ENCODE measurements around the gene RHBDL2. TPM values are rescaled to one million over a fixed set of nuclear protein-coding genes. Genes with fewer than 3 reads are reported as not detected.
"Not testable (repeated sequence)": the region's sequence is repeated elsewhere in the genome, so short reads cannot be mapped to it uniquely, and the experiment has no call there.

The RHBDL2 gene
- polyA plus RNA-seq (2012; ENCODE audit: insufficient read depth, insufficient read length, low read depth), result not detected

- no peaks in the 10 kb centered on the region for H3K36me3 ChIP-seq
- H3K4me1 ChIP-seq, result no peaks in the 10 kb centered on the region
- no peaks in the 10 kb centered on the region for H3K9me3 ChIP-seq
- no peak for DNase-seq
- no peaks in the 10 kb centered on the region for H3K27me3 ChIP-seq
- TF ChIP-seq CTCF (IDR thresholded peaks at IDR 0.05; ENCODE audit: low read depth, low read length), result no peak
- H3K4me3 ChIP-seq (ENCODE audit: low read depth, low read length), result no peak within 1 kb of the TSS
Measured at GRCh38 chr1:38941527-38942019, at the start of gene RHBDL2. RHBDL2 (minus strand) TSS chr1:38941830; CDS start chr1:38919212, 22,618 bp downstream.

- 0 out of 2 replicates have a peak, but pooled peaks cover 3% of the 10 kb centered on the region for H3K36me3 ChIP-seq
- no peaks in the 10 kb centered on the region for H3K4me1 ChIP-seq
- peak; percentile 95 for DNase-seq
- H3K27me3 ChIP-seq, result no peaks in the 10 kb centered on the region
- TF ChIP-seq CTCF (IDR thresholded peaks at IDR 0.05; ENCODE audit: low read depth, low read length), result no peak
- H3K9me3 ChIP-seq, result no peaks in the 10 kb centered on the region
- H3K4me3 ChIP-seq (ENCODE audit: low read depth, low read length), result peak within 1 kb of the TSS; percentile 69
Measured at GRCh38 chr1:38990738-38991637, 49.4 kb upstream of the RHBDL2 start, which contains the start of gene AKIRIN1. AKIRIN1 (plus strand) TSS chr1:38991276; CDS start chr1:38991381, 105 bp downstream.

GRCh38 chr1:38990386-38990737 lies 48.7 kb upstream of the RHBDL2 start:
- peak overlapping the region; percentile 47 for H3K4me3 ChIP-seq (ENCODE audit: low read depth, low read length)
- no peak for DNase-seq
- no peak for TF ChIP-seq CTCF (IDR thresholded peaks at IDR 0.05; ENCODE audit: low read depth, low read length)
- H3K36me3 ChIP-seq, result no peaks in the 10 kb centered on the region
- no peaks in the 10 kb centered on the region for H3K27me3 ChIP-seq
- no peaks in the 10 kb centered on the region for H3K4me1 ChIP-seq
- H3K9me3 ChIP-seq, result no peaks in the 10 kb centered on the region

- no peaks in the 10 kb centered on the region for H3K36me3 ChIP-seq
- no peaks in the 10 kb centered on the region for H3K4me1 ChIP-seq
- no peak for DNase-seq
- H3K9me3 ChIP-seq, result no peaks in the 10 kb centered on the region
- no peak overlapping the region for H3K4me3 ChIP-seq (ENCODE audit: low read depth, low read length)
- TF ChIP-seq CTCF (IDR thresholded peaks at IDR 0.05; ENCODE audit: low read depth, low read length), result no peak
- no peaks in the 10 kb centered on the region for H3K27me3 ChIP-seq
Measured at GRCh38 chr1:38989979-38990378, 48.3 kb upstream of the RHBDL2 start.

- H3K4me1 ChIP-seq; DNase-seq; H3K36me3 ChIP-seq; H3K27me3 ChIP-seq; H3K9me3 ChIP-seq; H3K4me3 ChIP-seq (ENCODE audit: low read depth, low read length): not testable (repeated sequence)
Measured at GRCh38 chr1:38979380-38979779, 37.8 kb upstream of the RHBDL2 start.

- not testable (repeated sequence) for H3K36me3 ChIP-seq; DNase-seq; H3K27me3 ChIP-seq; H3K9me3 ChIP-seq; H3K4me1 ChIP-seq; H3K4me3 ChIP-seq (ENCODE audit: low read depth, low read length)
Measured at GRCh38 chr1:38978245-38978542, 36.6 kb upstream of the RHBDL2 start.

- H3K9me3 ChIP-seq, H3K36me3 ChIP-seq, DNase-seq: not testable (repeated sequence)
Measured at GRCh38 chr1:38977399-38978244, 36.0 kb upstream of the RHBDL2 start.

More at GRCh38 chr1:38977399-38978244, 36.0 kb upstream of the RHBDL2 start:
- H3K4me1 ChIP-seq; H3K27me3 ChIP-seq; H3K4me3 ChIP-seq (ENCODE audit: low read depth, low read length): not testable (repeated sequence)
